ENCODE results near the gene SESTD1.
"Not testable (repeated sequence)": the region's sequence is repeated elsewhere in the genome, so short reads cannot be mapped to it uniquely, and the experiment has no call there.

The SESTD1 gene

GRCh38 chr2:179059026-179059700, 205.5 kb downstream of the SESTD1 start:
- Histone ChIP-seq H3K27ac (ENCODE audit: low read depth, low read length) (no peak overlapping the region), H3K36me3 (ENCODE audit: control insufficient read depth, insufficient read depth, low read length) (no peaks in the 10 kb centered on the region), H3K9ac (ENCODE audit: low read length) (no peak overlapping the region), H3K27me3 (ENCODE audit: control insufficient read depth, insufficient read depth, low read length) (no peaks in the 10 kb centered on the region), H3K4me3 (ENCODE audit: low read length) (no peak overlapping the region), H3K4me1 (ENCODE audit: control insufficient read depth, insufficient read depth, low read length) (no peaks in the 10 kb centered on the region)

DNA sequence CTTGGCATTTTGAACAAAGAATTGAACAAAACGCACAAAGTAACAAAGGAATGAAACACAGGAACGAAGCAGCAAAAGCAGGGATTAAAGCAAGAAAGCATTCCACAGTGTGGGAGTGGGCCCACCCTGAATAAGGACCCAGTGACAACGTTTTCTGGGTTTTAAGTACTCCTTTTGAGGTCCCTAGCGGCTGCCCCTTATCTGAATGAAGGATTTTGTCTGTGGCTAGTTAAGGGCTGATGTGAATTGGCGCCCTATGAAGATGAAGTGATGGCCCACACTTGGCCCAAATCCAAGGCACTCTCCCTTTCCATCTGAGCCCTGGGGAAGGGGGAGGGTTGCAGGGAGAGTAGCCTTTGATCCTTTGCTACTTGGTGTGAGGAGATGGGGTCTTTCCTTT, 206.9 kb downstream of the SESTD1 start:
- no peaks in the 10 kb centered on the region for H3K27me3 ChIP-seq (ENCODE audit: control insufficient read depth, insufficient read depth, low read length)
- H3K9ac ChIP-seq (ENCODE audit: low read length): no peak overlapping the region
- no peak overlapping the region for H3K27ac ChIP-seq (ENCODE audit: low read depth, low read length)
- H3K4me1 ChIP-seq (ENCODE audit: control insufficient read depth, insufficient read depth, low read length): no peaks in the 10 kb centered on the region
- no peak overlapping the region for H3K4me3 ChIP-seq (ENCODE audit: low read length)
- no peaks in the 10 kb centered on the region for H3K36me3 ChIP-seq (ENCODE audit: control insufficient read depth, insufficient read depth, low read length)

DNA sequence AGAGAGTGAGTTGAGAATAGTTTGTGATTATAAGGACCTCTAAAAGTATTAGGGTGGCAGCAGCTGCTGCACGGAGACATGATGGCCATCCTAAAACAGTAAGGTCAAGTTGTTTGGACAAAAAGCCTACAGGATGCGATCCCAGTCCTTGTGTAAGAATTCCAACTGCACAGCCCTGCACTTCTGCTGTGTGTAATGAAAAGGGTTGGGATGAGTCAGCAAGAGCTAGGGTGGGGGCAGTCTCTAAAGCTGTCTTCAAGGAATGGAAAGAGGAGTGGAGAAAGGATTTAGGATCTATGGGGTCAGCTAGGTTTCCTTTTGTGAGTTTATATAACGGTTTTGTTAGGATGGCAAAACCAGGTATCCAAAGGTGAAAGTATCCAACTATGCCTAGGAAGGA, 211.1 kb downstream of the SESTD1 start:
- H3K27ac ChIP-seq (ENCODE audit: low read depth, low read length); H3K4me3 ChIP-seq (ENCODE audit: low read length); H3K36me3 ChIP-seq (ENCODE audit: control insufficient read depth, insufficient read depth, low read length); H3K4me1 ChIP-seq (ENCODE audit: control insufficient read depth, insufficient read depth, low read length); H3K27me3 ChIP-seq (ENCODE audit: control insufficient read depth, insufficient read depth, low read length); H3K9ac ChIP-seq (ENCODE audit: low read length): not testable (repeated sequence)

Measured in rectal smooth muscle tissue (tissue), 1 donor.